Measurements from ENCODE around the gene ZSCAN20.

- TF ChIP-seq CTCF (conservative IDR thresholded peaks at IDR 0.05; ENCODE audit: low read length) (no peak), EZH2phosphoT487 (IDR thresholded peaks at IDR 0.05; ENCODE audit: borderline replicate concordance, low read depth, low read length) (no peak)
Observed at GRCh38 chr1:33429856-33430691, 42.4 kb upstream of the ZSCAN20 start.

Data from OCI-LY7 (cell line).